HEK293 (cell line): ENCODE data around the gene PCYT1A.

ENCODE experiments used
- CTCF ChIA-PET: fragments of 350-600 bp; formaldehyde crosslinking; extraction: SDS; loops from one replicate; lab custom pipeline; 2021; ENCODE audit warnings: antibody characterized with exemption; lab: Yijun Ruan, JAX
- POLR2A ChIA-PET: fragments of 300-600 bp; formaldehyde crosslinking; extraction: SDS; loops from one replicate; lab custom pipeline; 2020; ENCODE audit warnings: antibody characterized with exemption, inconsistent platforms; lab: Yijun Ruan, JAX
- H3K27ac ChIP-seq: fragments of 200-500 bp; sonication (Bioruptor generic); 2 replicates; pipeline ENCODE4 v1.5.1; 2014; ENCODE audit warnings: low read depth, low read length, control low read depth, inconsistent platforms; ENCODE audit errors: extremely low read depth
- H3K36me3 ChIP-seq, 2 experiments: fragments of 200-500 bp in 1 of 2; sonication (Bioruptor generic) in 1 of 2; 1 replicate in 1 of 2; 2 replicates in 1 of 2; pipeline ENCODE4 v1.5.1; 2014 to 2017; ENCODE audit warnings: inconsistent platforms in 2 of 2, low read length in 2 of 2; ENCODE audit not compliant: control insufficient read depth in 2 of 2, insufficient read depth in 1 of 2
- H3K4me1 ChIP-seq: fragments of 200-500 bp; sonication (Bioruptor generic); 2 replicates; pipeline ENCODE4 v1.5.1; 2014; ENCODE audit warnings: mild to moderate bottlenecking, low read length, inconsistent platforms; ENCODE audit not compliant: control insufficient read depth, insufficient read depth
- H3K4me3 ChIP-seq: 2 replicates; pipeline ENCODE4 v1.5.1; 2011; ENCODE audit warnings: low read depth, mild to moderate bottlenecking, control low read depth, low read length, moderate library complexity
- H3K9me3 ChIP-seq: fragments of 200-500 bp; sonication (Bioruptor generic); 2 replicates; pipeline ENCODE4 v1.5.1; 2014; ENCODE audit warnings: low read depth, low read length, inconsistent platforms; ENCODE audit not compliant: control insufficient read depth, insufficient read depth
- ATF2 ChIP-seq: fragments of 450-650 bp; formaldehyde crosslinking; IDR thresholded peaks from 2 replicates; pipeline ENCODE4 v1.5.1; 2016; ENCODE audit warnings: missing biosample characterization, missing genetic modification characterization, low read depth
- HIC1 ChIP-seq: fragments of 450-650 bp; formaldehyde crosslinking; IDR thresholded peaks from 2 replicates; pipeline ENCODE4 v1.5.1; 2016; ENCODE audit warnings: missing biosample characterization, missing genetic modification characterization
- HOXA7 ChIP-seq: sonication (generic); formaldehyde crosslinking; IDR thresholded peaks from 2 replicates; pipeline ENCODE4 v1.8.1; 2022; ENCODE audit warnings: missing genetic modification reagents, borderline replicate concordance
- ZBTB10 ChIP-seq: fragments of 450-650 bp; formaldehyde crosslinking; IDR thresholded peaks from 2 replicates; pipeline ENCODE4 v1.5.1; 2016; ENCODE audit warnings: missing biosample characterization, missing genetic modification characterization
- ZNF114 ChIP-seq: fragments of 450-650 bp; formaldehyde crosslinking; IDR thresholded peaks from 2 replicates; pipeline ENCODE4 v1.5.0; 2017; ENCODE audit warnings: missing biosample characterization, missing genetic modification characterization
- ZNF26 ChIP-seq: fragments of 450-650 bp; formaldehyde crosslinking; IDR thresholded peaks from 2 replicates; pipeline ENCODE4 v1.5.1; 2016; ENCODE audit warnings: missing biosample characterization, missing genetic modification characterization
- ZNF280D ChIP-seq: fragments of 450-650 bp; formaldehyde crosslinking; IDR thresholded peaks from 2 replicates; pipeline ENCODE4 v1.5.1; 2016; ENCODE audit warnings: missing biosample characterization, missing genetic modification characterization
- ZNF324 ChIP-seq: fragments of 450-650 bp; formaldehyde crosslinking; IDR thresholded peaks from 2 replicates; pipeline ENCODE4 v1.5.1; 2016; ENCODE audit warnings: missing biosample characterization, missing genetic modification characterization
- ZNF354C ChIP-seq: fragments of 450-650 bp; formaldehyde crosslinking; IDR thresholded peaks from 2 replicates; pipeline ENCODE4 v1.5.1; 2016; ENCODE audit warnings: missing biosample characterization, missing genetic modification characterization, low read depth, borderline replicate concordance
- ZNF37A ChIP-seq: fragments of 450-650 bp; IDR thresholded peaks from 2 replicates; pipeline ENCODE4 v1.5.1; 2018; ENCODE audit warnings: missing biosample characterization, missing genetic modification characterization
- ZNF404 ChIP-seq: fragments of 450-650 bp; formaldehyde crosslinking; IDR thresholded peaks from 2 replicates; pipeline ENCODE4 v1.5.1; 2017; ENCODE audit warnings: missing biosample characterization, missing genetic modification characterization
- ZNF501 ChIP-seq: fragments of 450-650 bp; formaldehyde crosslinking; IDR thresholded peaks from 2 replicates; pipeline ENCODE4 v1.5.1; 2016; ENCODE audit warnings: missing biosample characterization, missing genetic modification characterization
- ZNF548 ChIP-seq: fragments of 450-650 bp; formaldehyde crosslinking; IDR thresholded peaks from 2 replicates; pipeline ENCODE4 v1.5.1; 2016; ENCODE audit warnings: missing biosample characterization, missing genetic modification characterization
- ZNF596 ChIP-seq: fragments of 450-650 bp; IDR thresholded peaks from 2 replicates; pipeline ENCODE4 v1.5.0; 2018; ENCODE audit warnings: missing biosample characterization, mild to moderate bottlenecking, missing genetic modification characterization, moderate library complexity
- ZNF624 ChIP-seq: fragments of 450-650 bp; formaldehyde crosslinking; IDR thresholded peaks from 2 replicates; pipeline ENCODE4 v1.5.1; 2017; ENCODE audit warnings: missing biosample characterization, missing genetic modification characterization
- ZNF660 ChIP-seq: fragments of 450-650 bp; IDR thresholded peaks from 2 replicates; pipeline ENCODE4 v1.5.1; 2018; ENCODE audit warnings: missing biosample characterization, mild to moderate bottlenecking, missing genetic modification characterization
- ZNF664 ChIP-seq: fragments of 450-650 bp; formaldehyde crosslinking; IDR thresholded peaks from 2 replicates; pipeline ENCODE4 v1.5.1; 2016; ENCODE audit warnings: missing biosample characterization, missing genetic modification characterization
- ZNF670 ChIP-seq: fragments of 450-650 bp; formaldehyde crosslinking; IDR thresholded peaks from 2 replicates; pipeline ENCODE4 v1.5.1; 2016; ENCODE audit warnings: missing biosample characterization, missing genetic modification characterization, low read depth

Gene PCYT1A

GRCh38 chr3:196198081-196198675, 89.3 kb downstream of the PCYT1A start:
- CTCF ChIA-PET, result interaction anchor here (1.1 to 4.7 kb wide), 2 partner anchors 125 kb away, joined by 8 to 60 read pairs; no protein-coding TSS in a partner anchor
- TF ChIP-seq ZNF548 (no peak), ZNF37A (tag by site-specific recombination) (no peak), ZNF501 (no peak), HOXA7 (CRISPR knock-in tag) (no peak), ZNF664 (tag by site-specific recombination) (no peak), ZNF280D (tag by site-specific recombination) (no peak), ZNF596 (tag by site-specific recombination) (no peak), ZNF404 (no peak), ZBTB10 (tag by site-specific recombination) (no peak), ATF2 (tag by site-specific recombination) (no peak), HIC1 (tag by site-specific recombination) (no peak), ZNF670 (no peak), ZNF660 (tag by site-specific recombination) (no peak), ZNF26 (tag by site-specific recombination) (no peak), ZNF324 (tag by site-specific recombination) (no peak), ZNF114 (tag by site-specific recombination) (no peak), ZNF354C (tag by site-specific recombination) (no peak), ZNF624 (tag by site-specific recombination) (no peak)
- Histone ChIP-seq H3K4me1 (no peaks in the 10 kb centered on the region), H3K27ac (no peak overlapping the region), H3K4me3 (no peak overlapping the region), H3K36me3 (no peaks in the 10 kb centered on the region), H3K9me3 (no peaks in the 10 kb centered on the region)
- POLR2A ChIA-PET, result no interaction called here
